K562 (cell line): ENCODE measurements around the gene FBXO28. TPM values are rescaled to one million over a fixed set of nuclear protein-coding genes. Genes with fewer than 3 reads are reported as not detected.

Source experiments
- AFF4 ChIP-seq: sonication (generic); formaldehyde crosslinking; IDR thresholded peaks from 2 replicates; pipeline ENCODE4 v1.8.0; 2023; ENCODE audit warnings: mild to moderate bottlenecking, missing genetic modification reagents
- CEBPB ChIP-seq: fragments of 450-650 bp; IDR thresholded peaks from 2 replicates; pipeline ENCODE4 v1.6.1; 2016; ENCODE audit warnings: missing genetic modification characterization, missing compliant biosample characterization
- CHD2 ChIP-seq: IDR thresholded peaks from 2 replicates; pipeline ENCODE4 v1.6.1; 2011; ENCODE audit warnings: low read depth, low read length
- DACH1 ChIP-seq: fragments of 450-650 bp; IDR thresholded peaks from 2 replicates; pipeline ENCODE4 v1.6.1; 2018; ENCODE audit not compliant: partially characterized antibody
- DEAF1 ChIP-seq: fragments of 450-650 bp; formaldehyde crosslinking; IDR thresholded peaks from 2 replicates; pipeline ENCODE4 v1.4.0; 2020; ENCODE audit warnings: mild to moderate bottlenecking, moderate library complexity
- FOSL1 ChIP-seq: fragments of 200-800 bp; sonication (Bioruptor generic); conservative IDR thresholded peaks from 2 replicates; pipeline ENCODE4 v1.6.1; 2016; ENCODE audit warnings: missing genetic modification characterization, missing compliant biosample characterization
- HNRNPUL1 ChIP-seq: fragments of 200-400 bp; formaldehyde crosslinking; IDR thresholded peaks from 2 replicates; pipeline ENCODE4 v1.6.1; 2017; ENCODE audit warnings: low read length
- PHF8 ChIP-seq: fragments of 200-600 bp; sonication (generic); IDR thresholded peaks from 2 replicates; pipeline ENCODE4 v1.6.1; 2012; ENCODE audit warnings: mixed run types, mild to moderate bottlenecking, inconsistent platforms, low read length, moderate library complexity, borderline replicate concordance
- RERE ChIP-seq: sonication (generic); formaldehyde crosslinking; IDR thresholded peaks from 2 replicates; pipeline ENCODE4 v1.8.0; 2023; ENCODE audit warnings: missing genetic modification reagents, mild to moderate bottlenecking, borderline replicate concordance
- SIX5 ChIP-seq, 2 experiments: IDR thresholded peaks; 2 replicates each; pipeline ENCODE4 v1.6.1; 2011; ENCODE audit warnings: low read length in 2 of 2, borderline replicate concordance in 1 of 2, low read depth in 1 of 2, mild to moderate bottlenecking in 1 of 2, moderate library complexity in 1 of 2; ENCODE audit not compliant: insufficient read depth in 1 of 2
- SUPT5H ChIP-seq: fragments of 450-650 bp; IDR thresholded peaks from 2 replicates; pipeline ENCODE4 v1.6.1; 2016
- U2AF1 ChIP-seq: fragments of 200-400 bp; formaldehyde crosslinking; optimal IDR thresholded peaks from 2 replicates; pipeline ENCODE3; 2017; ENCODE audit warnings: mild to moderate bottlenecking, low read depth, low read length, moderate library complexity
- ZNF586 ChIP-seq: fragments of 450-650 bp; formaldehyde crosslinking; conservative IDR thresholded peaks from 2 replicates; pipeline ENCODE4 v1.4.0; 2020; ENCODE audit warnings: mild to moderate bottlenecking, moderate library complexity
- polyA plus RNA-seq, 8 experiments: library from polyadenylated mRNA; depleted of rRNA in 4 of 8; stranded (reverse) in 5 of 8; unstranded in 3 of 8; fragments of >200 nt; fragmentation: Nextera tagmentation in 2 of 8; fragmentation: Illumina TruSeq in 1 of 8; extraction: Ambion mirVana in 2 of 8; extraction: Trizol in 1 of 8; gene quantifications; 2 replicates each; pipeline versions ENCODE4 v1.2.1 to v1.2.3, GENCODE V29; 2011 to 2014; ENCODE audit warnings: inconsistent platforms in 1 of 8, missing spikeins in 1 of 8
- total RNA-seq, 7 experiments: library from RNA; depleted of rRNA in 6 of 7; stranded (reverse); fragments of >200 nt in 6 of 7; fragmentation: Illumina TruSeq in 2 of 7; extraction: Trizol in 2 of 7; gene quantifications; 2 replicates each; pipeline versions ENCODE4 v1.2.1 to v1.2.3, GENCODE V29; 2011 to 2021; ENCODE audit warnings: low replicate concordance in 1 of 7

FBXO28 gene
- total and polyA plus RNA-seq, 9 of the 15 experiments (the other 6 are each of a cell fraction or from before 2014, with no cell fraction given), result 4.1 to 34.8 (median 25.3) TPM

GRCh38 chr1:224205438-224205840 lies 91.5 kb downstream of the FBXO28 start (continued):
- no peak for TF ChIP-seq DEAF1 (CRISPR knock-in tag)
- no peak for TF ChIP-seq HNRNPUL1
- TF ChIP-seq SUPT5H, result no peak
- TF ChIP-seq SIX5 (IDR thresholded peaks at IDR 0.05; ENCODE audit: borderline replicate concordance in 1 of 2, insufficient read depth in 1 of 2, low read depth in 1 of 2, low read length in 2 of 2), result no peak
- no peak; the same call in 1 of the 2 replicates for TF ChIP-seq PHF8
- TF ChIP-seq U2AF1, result no peak
- TF ChIP-seq DACH1, result no peak
- no peak for TF ChIP-seq RERE (CRISPR knock-in tag)
- no peak for TF ChIP-seq CHD2
- TF ChIP-seq CEBPB (tag), result peak; percentile 5; the same call in 1 of the 2 replicates
- TF ChIP-seq AFF4 (CRISPR knock-in tag), result no peak
- peak; percentile 86 for TF ChIP-seq FOSL1 (tag)
- no peak for TF ChIP-seq ZNF586 (CRISPR knock-in tag)
